COR-L47 (cell line): ENCODE measurements around the gene KMT2B.

Experiments used
- DNase-seq: peaks from one replicate; lab custom pipeline; 2025; lab: John Stamatoyannopoulos, UW

Gene KMT2B

DNA sequence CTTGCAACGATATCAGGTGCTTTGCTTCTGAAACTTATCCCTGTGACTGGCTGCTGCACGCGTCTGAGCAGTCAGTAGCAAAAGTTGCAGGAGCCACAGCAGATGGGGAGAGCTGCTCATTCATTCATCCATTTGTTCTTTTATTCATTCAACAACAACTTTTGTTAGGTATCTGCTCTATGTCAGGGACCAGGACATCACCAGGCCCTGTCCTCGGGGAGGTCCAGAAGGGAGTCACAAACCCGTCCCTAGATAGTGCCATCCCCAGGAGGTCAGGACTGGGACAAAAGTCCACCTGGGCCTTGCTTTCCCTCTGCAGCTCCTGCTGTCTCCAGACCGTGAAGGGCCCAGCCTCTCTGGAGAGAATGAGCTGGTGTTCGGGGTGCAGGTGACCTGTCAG lies 60.2 kb downstream of the KMT2B start:
- DNase-seq = no peak

DNA sequence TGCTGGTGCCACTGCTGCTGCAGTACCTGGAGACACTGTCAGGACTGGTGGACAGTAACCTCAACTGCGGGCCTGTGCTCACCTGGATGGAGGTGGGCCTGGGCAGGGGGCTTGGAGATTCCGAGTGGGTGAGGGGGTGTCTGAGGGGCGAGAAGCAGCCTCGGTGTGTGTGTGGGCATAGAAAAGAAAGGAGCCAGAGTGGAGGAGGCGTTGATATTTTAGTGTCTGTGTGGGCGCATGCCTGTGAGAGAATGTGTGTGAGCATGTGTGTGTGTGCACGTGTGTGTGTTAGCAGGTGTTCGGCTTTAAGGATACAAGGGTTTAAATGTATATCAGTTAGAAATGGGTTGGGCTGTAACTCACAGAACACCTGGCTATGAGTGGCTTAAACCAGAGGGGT lies 61.2 kb downstream of the KMT2B start:
- DNase-seq = no peak

DNA sequence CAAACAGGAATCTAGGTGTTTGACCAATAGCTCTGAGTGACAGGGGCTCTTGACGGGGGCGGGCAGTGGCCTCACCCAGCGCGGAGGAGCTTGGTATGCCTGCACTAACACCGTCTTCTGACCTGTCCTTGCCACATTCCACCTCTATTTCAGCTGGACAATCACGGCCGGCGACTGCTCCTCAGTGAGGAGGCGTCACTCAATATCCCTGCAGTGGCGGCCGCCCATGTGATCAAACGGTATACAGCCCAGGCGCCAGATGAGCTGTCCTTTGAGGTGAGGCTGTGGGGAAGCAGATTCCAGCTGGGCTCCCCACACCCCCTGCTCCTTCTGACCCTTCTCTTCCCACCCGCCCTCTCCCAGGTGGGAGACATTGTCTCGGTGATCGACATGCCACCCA lies 62.3 kb downstream of the KMT2B start:
- DNase-seq = no peak

DNA sequence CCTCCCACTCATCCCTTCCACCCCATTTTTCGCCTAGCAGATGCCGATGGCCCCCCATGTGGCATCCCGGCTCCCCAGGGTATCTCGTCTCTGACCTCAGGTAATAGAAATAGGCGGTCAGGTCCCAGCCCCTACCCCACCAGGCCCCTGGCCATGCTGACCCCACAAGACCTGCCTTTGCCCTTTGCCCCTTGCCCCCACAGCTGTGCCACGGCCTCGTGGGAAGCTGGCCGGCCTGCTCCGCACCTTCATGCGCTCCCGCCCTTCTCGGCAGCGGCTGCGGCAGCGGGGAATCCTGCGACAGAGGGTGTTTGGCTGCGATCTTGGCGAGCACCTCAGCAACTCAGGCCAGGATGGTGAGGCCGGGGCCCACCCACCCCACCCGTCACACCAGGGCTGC lies 62.9 kb downstream of the KMT2B start:
- no peak for DNase-seq

DNA sequence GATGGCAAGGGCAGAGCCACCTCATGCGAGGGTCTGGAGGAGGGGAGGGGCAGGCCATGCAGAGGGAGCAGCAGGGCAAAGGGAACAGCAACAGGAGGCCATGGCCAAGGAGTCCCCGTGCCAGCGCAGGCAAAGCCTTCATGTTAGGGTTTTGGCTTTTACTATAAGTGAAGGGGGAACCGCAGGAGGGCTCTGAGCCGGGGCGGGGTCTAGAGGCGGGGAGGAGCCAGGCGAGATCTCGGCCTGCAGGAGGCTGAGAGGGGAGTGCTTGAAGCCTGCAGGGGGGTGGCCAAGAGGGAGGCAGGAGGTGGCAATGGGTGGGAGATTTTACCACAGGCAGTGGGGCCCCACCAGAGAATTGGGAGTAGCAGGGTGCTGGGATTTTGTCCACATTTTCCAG lies 63.8 kb downstream of the KMT2B start:
- no peak for DNase-seq

DNA sequence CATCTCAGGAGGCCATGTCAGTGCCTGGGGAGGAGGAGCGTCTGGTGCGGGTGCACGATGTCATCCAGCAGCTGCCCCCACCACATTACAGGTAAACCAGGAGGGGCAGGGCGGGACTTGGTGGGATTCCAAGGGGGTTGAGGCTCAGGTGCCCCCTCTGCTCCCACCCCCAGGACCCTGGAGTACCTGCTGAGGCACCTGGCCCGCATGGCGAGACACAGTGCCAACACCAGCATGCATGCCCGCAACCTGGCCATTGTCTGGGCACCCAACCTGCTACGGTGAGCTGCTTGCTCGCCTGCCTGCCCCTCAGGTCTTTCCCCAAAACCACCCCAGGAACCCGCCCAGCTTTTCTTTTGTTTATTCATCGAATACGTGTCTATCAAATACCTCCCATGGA lies 64.8 kb downstream of the KMT2B start:
- no peak for DNase-seq

DNA sequence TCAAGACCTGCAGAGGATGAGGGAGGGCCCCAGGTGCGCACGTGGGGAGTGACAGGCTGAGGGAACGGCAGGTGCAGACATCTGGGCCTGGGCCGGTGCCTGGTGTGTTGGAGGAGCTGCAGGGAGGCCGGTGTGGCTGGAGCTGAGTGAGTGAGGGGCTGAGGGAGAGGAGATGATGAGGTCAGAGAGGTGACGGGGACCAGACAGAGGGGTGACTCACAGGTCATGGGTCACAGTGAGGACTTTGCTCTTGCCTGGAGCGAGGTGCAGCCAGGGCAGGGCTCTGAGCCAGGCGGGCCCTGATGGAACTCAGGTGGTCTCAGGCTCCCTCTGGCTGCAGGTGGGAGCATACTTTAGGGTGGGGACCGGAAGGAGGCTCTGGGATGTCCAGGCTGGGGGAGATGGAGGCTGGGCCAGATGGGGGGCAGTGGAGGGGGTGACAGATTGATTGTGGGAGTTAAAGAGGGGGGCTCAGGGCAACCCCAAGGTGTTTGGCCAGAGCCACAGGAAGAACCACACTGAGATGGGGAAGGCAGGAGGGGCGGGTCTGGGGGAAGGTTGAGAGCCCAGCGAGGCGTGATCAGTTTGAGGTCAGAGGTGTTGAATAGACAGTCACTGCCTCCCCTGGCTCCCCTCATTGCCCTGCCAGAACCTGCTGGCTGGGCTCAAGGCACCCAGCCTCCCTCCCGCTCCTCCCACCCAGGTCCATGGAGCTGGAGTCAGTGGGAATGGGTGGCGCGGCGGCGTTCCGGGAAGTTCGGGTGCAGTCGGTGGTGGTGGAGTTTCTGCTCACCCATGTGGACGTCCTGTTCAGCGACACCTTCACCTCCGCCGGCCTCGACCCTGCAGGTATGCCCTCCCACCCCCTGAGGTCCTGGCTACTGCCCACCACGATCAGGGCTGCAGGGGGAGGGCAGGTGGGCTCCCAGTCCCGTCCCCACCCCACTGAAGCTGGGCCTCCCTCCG lies 65.9 kb downstream of the KMT2B start:
- DNase-seq = no peak

DNA sequence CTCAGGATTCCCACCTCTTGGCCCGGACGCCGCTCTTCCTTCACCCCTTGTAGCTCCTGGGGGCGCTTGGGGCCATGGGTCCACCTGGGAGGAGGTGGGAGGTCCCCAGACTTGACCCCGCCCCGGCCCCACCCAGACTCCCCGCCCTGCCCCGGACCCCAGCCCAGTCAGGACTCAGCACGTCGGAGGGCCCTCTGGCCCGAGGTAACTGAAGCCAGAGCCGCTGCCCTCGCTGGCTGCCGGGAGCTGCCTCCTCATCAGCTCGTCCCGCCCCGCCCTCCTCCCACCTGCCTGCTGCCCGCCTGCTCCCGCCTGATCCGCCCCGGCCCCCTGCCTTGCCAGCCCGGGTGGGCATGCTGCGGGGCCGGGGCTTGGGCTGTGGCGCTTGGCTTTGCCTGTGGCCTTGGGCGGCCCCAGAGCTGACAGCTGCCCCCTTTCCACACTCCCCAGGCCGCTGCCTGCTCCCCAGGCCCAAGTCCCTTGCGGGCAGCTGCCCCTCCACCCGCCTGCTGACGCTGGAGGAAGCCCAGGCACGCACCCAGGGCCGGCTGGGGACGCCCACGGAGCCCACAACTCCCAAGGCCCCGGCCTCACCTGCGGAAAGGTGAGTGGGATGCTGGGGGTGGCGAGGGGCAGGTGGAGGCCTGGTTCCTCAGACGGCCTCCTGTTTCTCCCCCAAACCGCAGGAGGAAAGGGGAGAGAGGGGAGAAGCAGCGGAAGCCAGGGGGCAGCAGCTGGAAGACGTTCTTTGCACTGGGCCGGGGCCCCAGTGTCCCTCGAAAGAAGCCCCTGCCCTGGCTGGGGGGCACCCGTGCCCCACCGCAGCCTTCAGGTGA lies 66.9 kb downstream of the KMT2B start:
- no peak for DNase-seq

DNA sequence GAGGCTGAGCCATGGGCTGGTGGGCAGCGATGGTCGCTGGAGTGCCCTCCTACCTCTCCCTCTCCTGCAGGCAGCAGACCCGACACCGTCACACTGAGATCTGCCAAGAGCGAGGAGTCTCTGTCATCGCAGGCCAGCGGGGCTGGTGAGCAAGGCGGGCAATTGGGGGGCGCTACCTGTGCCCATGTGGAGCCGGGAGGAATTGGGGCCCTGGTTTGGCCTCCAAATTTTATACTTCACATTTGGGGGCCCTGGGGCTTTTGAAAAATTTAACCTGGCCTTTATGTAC lies 67.5 kb downstream of the KMT2B start:
- DNase-seq = no peak

DNA sequence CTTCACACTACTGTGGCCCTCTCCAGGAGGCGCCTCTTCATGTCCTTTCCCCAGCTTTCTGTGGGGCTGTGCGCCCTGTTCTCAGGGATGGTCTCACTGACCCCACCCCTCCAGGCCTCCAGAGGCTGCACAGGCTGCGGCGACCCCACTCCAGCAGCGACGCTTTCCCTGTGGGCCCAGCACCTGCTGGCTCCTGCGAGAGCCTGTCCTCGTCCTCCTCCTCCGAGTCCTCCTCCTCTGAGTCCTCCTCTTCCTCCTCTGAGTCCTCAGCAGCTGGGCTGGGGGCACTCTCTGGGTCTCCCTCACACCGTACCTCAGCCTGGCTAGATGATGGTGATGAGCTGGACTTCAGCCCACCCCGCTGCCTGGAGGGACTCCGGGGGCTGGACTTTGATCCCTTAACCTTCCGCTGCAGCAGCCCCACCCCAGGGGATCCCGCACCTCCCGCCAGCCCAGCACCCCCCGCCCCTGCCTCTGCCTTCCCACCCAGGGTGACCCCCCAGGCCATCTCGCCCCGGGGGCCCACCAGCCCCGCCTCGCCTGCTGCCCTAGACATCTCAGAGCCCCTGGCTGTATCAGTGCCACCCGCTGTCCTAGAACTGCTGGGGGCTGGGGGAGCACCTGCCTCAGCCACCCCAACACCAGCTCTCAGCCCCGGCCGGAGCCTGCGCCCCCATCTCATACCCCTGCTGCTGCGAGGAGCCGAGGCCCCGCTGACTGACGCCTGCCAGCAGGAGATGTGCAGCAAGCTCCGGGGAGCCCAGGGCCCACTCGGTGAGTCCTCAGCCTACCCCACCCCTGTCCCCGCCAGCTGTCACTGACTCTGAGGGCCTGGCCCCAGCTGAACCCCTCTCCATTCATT lies 68.7 kb downstream of the KMT2B start:
- DNase-seq = no peak

DNA sequence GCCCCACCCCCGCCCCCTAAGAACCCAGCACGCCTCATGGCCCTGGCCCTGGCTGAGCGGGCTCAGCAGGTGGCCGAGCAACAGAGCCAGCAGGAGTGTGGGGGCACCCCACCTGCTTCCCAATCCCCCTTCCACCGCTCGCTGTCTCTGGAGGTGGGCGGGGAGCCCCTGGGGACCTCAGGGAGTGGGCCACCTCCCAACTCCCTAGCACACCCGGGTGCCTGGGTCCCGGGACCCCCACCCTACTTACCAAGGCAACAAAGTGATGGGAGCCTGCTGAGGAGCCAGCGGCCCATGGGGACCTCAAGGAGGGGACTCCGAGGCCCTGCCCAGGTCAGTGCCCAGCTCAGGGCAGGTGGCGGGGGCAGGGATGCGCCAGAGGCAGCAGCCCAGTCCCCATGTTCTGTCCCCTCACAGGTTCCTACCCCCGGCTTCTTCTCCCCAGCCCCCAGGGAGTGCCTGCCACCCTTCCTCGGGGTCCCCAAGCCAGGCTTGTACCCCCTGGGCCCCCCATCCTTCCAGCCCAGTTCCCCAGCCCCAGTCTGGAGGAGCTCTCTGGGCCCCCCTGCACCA lies 69.5 kb downstream of the KMT2B start:
- DNase-seq = no peak
